Neural cell (in vitro differentiated cells): ENCODE data around the gene CCDC154. TPM values are rescaled to one million over a fixed set of nuclear protein-coding genes. Genes with fewer than 3 reads are reported as not detected.

ENCODE experiments used
- H2AFZ ChIP-seq: fragments of 200-600, 300-800 bp; sonication (generic), shearing (Covaris generic); 2 replicates; pipeline ENCODE4 v1.6.0; 2014; ENCODE audit warnings: low read depth, mild to moderate bottlenecking, antibody characterized with exemption, low read length, moderate library complexity
- H3F3A ChIP-seq: fragments of 200-600 bp; shearing (Covaris generic); 2 replicates; pipeline ENCODE4 v1.6.1; 2016; ENCODE audit warnings: mild to moderate bottlenecking, moderate library complexity, mixed read lengths, antibody characterized with exemption, low read length; ENCODE audit not compliant: insufficient read depth, poor library complexity, severe bottlenecking
- H3K27ac ChIP-seq: fragments of 200-600, 300-800 bp; sonication (generic), shearing (Covaris generic); 2 replicates; pipeline ENCODE4 v1.5.1; 2014; ENCODE audit warnings: mild to moderate bottlenecking, low read length, moderate library complexity
- H3K27me3 ChIP-seq: fragments of 300-800, 200-600 bp; sonication (generic), shearing (Covaris generic); 2 replicates; pipeline ENCODE4 v1.6.0; 2014; ENCODE audit warnings: mild to moderate bottlenecking, low read depth, low read length, moderate library complexity; ENCODE audit not compliant: insufficient read depth
- H3K36me3 ChIP-seq: fragments of 300-800, 200-600 bp; sonication (generic), shearing (Covaris generic); 2 replicates; pipeline ENCODE4 v1.5.1; 2014; ENCODE audit warnings: mild to moderate bottlenecking, antibody characterized with exemption, low read length, moderate library complexity; ENCODE audit not compliant: insufficient read depth
- H3K4me2 ChIP-seq: fragments of 300-800, 200-600 bp; sonication (generic), shearing (Covaris generic); 2 replicates; pipeline ENCODE4 v1.6.0; 2014; ENCODE audit warnings: mild to moderate bottlenecking, low read length
- H3K4me3 ChIP-seq: fragments of 300-800, 200-600 bp; sonication (generic), shearing (Covaris generic); 2 replicates; pipeline ENCODE4 v1.5.1; 2014; ENCODE audit warnings: mild to moderate bottlenecking, low read length, moderate library complexity
- H3K79me2 ChIP-seq: fragments of 200-600 bp; shearing (Covaris generic); replicated peaks from 2 replicates; pipeline ENCODE4 v1.6.0; 2014; ENCODE audit warnings: mild to moderate bottlenecking, low read length, moderate library complexity; ENCODE audit not compliant: insufficient read depth
- H3K9ac ChIP-seq: fragments of 300-800, 200-600 bp; sonication (generic), shearing (Covaris generic); 2 replicates; pipeline ENCODE4 v1.6.1; 2016; ENCODE audit warnings: mild to moderate bottlenecking, low read length, mixed read lengths
- H3K9me2 ChIP-seq: fragments of 200-600 bp; shearing (Covaris generic); 2 replicates; pipeline ENCODE4 v1.6.1; 2016; ENCODE audit warnings: mild to moderate bottlenecking, low read length, mixed read lengths; ENCODE audit not compliant: insufficient read depth
- H3K9me3 ChIP-seq: fragments of 200-600, 300-800 bp; sonication (generic), shearing (Covaris generic); 2 replicates; pipeline ENCODE4 v1.6.1; 2016; ENCODE audit warnings: mild to moderate bottlenecking, mixed run types, low read length, moderate library complexity, mixed read lengths
- H4K20me1 ChIP-seq: fragments of 200-600 bp; shearing (Covaris generic); 2 replicates; pipeline ENCODE4 v1.6.1; 2016; ENCODE audit warnings: mild to moderate bottlenecking, mixed run types; ENCODE audit not compliant: insufficient read depth
- EP300 ChIP-seq: fragments of 450-650 bp; conservative IDR thresholded peaks from 2 replicates; pipeline ENCODE4 v1.6.1; 2014; ENCODE audit warnings: antibody characterized with exemption, mild to moderate bottlenecking, moderate library complexity; ENCODE audit not compliant: poor library complexity, severe bottlenecking
- EZH2 ChIP-seq: fragments of 200-600, 300-800 bp; shearing (Covaris generic), sonication (generic); IDR thresholded peaks from 2 replicates; pipeline ENCODE4 v1.6.1; 2014; ENCODE audit warnings: antibody characterized with exemption, low read length, borderline replicate concordance, mild to moderate bottlenecking; ENCODE audit not compliant: insufficient read depth, poor library complexity, severe bottlenecking
- MXI1 ChIP-seq: fragments of 450-650 bp; conservative IDR thresholded peaks from 2 replicates; pipeline ENCODE4 v1.6.1; 2014; ENCODE audit warnings: antibody characterized with exemption, mild to moderate bottlenecking; ENCODE audit not compliant: poor library complexity, severe bottlenecking
- POLR2AphosphoS5 ChIP-seq: IDR thresholded peaks from 2 replicates; pipeline ENCODE4 v1.6.1; 2012
- RAD21 ChIP-seq: fragments of 450-650 bp; conservative IDR thresholded peaks from 2 replicates; pipeline ENCODE4 v1.6.1; 2014; ENCODE audit warnings: antibody characterized with exemption, mild to moderate bottlenecking, moderate library complexity
- SMC3 ChIP-seq: fragments of 450-650 bp; conservative IDR thresholded peaks from 2 replicates; pipeline ENCODE4 v1.6.1; 2014; ENCODE audit warnings: antibody characterized with exemption, mild to moderate bottlenecking, moderate library complexity; ENCODE audit not compliant: poor library complexity
- TAF1 ChIP-seq: IDR thresholded peaks from 2 replicates; pipeline ENCODE4 v1.6.1; 2012; ENCODE audit warnings: low read depth
- polyA plus RNA-seq: library from polyadenylated mRNA; depleted of rRNA; stranded (reverse); fragments of >200 nt; gene quantifications from 2 replicates; pipeline ENCODE4 v1.2.3, GENCODE V29; 2014
- TF ChIP-seq, protein P1 (sequence below): fragments of 450-650 bp; IDR thresholded peaks from 2 replicates; pipeline ENCODE4 v1.5.1; 2014; ENCODE audit warnings: antibody characterized with exemption, mild to moderate bottlenecking, moderate library complexity; ENCODE audit not compliant: poor library complexity, severe bottlenecking
- TF ChIP-seq, protein P2 (sequence below): IDR thresholded peaks from 2 replicates; pipeline ENCODE4 v1.6.1; 2012; ENCODE audit warnings: borderline replicate concordance

Gene CCDC154
- polyA plus RNA-seq, 1 donor from 2014 or later, result 3.3 TPM

DNA sequence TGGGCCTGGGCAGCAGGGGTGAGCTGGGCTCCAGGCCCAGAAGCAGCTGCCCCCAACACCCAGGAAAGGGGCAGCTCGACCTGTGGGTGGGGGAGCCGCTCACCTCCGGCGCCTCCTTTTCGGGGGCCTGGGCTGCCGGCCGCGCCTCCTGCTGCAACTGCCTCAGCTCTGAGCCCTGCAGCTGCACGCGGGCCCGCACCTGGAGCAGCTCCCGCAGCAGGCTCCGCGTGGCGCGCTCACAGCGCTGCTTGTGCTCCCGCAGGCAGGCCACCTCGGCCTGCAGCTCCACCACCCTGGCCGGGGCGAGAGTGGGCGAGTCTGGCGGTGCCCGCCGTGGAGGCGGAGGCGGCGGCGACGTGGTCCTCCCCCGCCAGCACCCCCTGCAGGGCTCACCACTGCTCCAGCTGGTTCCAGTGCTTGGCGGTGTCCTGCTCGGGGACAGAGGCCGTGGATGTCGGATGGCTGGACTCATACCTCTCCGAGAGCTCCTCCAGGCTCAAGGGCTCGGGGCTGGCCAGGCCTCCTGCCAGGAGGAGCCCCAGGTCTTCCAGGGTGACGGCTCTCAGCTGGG lies 868 bp downstream of the CCDC154 start:
- Histone ChIP-seq H2AFZ (no peak overlapping the region), H3K27ac (no peak overlapping the region), H4K20me1 (no peaks in the 10 kb centered on the region), H3K4me3 (no peak overlapping the region), H3K9me3 (no peaks in the 10 kb centered on the region), H3K9ac (no peak overlapping the region), H3K9me2 (no peaks in the 10 kb centered on the region), H3K79me2 (no peaks in the 10 kb centered on the region), H3K4me2 (no peak overlapping the region), H3K36me3 (no peaks in the 10 kb centered on the region), H3F3A (no peaks in the 10 kb centered on the region), H3K27me3 (no peaks in the 10 kb centered on the region)
- TF ChIP-seq, protein P1, sequence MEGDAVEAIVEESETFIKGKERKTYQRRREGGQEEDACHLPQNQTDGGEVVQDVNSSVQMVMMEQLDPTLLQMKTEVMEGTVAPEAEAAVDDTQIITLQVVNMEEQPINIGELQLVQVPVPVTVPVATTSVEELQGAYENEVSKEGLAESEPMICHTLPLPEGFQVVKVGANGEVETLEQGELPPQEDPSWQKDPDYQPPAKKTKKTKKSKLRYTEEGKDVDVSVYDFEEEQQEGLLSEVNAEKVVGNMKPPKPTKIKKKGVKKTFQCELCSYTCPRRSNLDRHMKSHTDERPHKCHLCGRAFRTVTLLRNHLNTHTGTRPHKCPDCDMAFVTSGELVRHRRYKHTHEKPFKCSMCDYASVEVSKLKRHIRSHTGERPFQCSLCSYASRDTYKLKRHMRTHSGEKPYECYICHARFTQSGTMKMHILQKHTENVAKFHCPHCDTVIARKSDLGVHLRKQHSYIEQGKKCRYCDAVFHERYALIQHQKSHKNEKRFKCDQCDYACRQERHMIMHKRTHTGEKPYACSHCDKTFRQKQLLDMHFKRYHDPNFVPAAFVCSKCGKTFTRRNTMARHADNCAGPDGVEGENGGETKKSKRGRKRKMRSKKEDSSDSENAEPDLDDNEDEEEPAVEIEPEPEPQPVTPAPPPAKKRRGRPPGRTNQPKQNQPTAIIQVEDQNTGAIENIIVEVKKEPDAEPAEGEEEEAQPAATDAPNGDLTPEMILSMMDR, result no peak

DNA sequence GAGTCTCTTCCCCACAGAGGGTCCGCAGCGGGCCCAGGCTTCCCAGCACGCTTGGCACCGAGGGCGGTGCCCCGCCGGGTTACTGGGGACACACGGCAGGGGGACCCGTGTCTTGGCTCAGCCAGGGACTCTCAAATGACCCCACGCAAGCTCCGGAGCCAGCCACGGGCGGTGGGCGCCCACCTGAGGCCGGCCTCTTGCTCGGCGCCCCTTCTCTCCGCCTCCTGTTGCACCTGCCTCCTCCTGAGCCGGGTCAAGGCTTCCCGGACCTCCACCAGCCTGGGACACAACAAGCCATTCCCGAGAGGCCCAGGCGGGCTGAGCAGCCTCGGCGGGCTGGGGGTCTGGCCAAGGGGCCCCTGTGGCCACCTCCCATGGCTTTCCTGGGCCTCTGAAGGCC lies 1.7 kb downstream of the CCDC154 start:
- Histone ChIP-seq H3K9ac (no peak overlapping the region), H3F3A (no peaks in the 10 kb centered on the region), H3K27ac (no peak overlapping the region), H3K4me2 (no peak overlapping the region), H4K20me1 (no peaks in the 10 kb centered on the region), H3K9me3 (no peaks in the 10 kb centered on the region), H3K79me2 (no peaks in the 10 kb centered on the region), H2AFZ (no peak overlapping the region), H3K36me3 (no peaks in the 10 kb centered on the region), H3K9me2 (no peaks in the 10 kb centered on the region), H3K4me3 (no peak overlapping the region), H3K27me3 (no peaks in the 10 kb centered on the region)
- TF ChIP-seq, protein P2, sequence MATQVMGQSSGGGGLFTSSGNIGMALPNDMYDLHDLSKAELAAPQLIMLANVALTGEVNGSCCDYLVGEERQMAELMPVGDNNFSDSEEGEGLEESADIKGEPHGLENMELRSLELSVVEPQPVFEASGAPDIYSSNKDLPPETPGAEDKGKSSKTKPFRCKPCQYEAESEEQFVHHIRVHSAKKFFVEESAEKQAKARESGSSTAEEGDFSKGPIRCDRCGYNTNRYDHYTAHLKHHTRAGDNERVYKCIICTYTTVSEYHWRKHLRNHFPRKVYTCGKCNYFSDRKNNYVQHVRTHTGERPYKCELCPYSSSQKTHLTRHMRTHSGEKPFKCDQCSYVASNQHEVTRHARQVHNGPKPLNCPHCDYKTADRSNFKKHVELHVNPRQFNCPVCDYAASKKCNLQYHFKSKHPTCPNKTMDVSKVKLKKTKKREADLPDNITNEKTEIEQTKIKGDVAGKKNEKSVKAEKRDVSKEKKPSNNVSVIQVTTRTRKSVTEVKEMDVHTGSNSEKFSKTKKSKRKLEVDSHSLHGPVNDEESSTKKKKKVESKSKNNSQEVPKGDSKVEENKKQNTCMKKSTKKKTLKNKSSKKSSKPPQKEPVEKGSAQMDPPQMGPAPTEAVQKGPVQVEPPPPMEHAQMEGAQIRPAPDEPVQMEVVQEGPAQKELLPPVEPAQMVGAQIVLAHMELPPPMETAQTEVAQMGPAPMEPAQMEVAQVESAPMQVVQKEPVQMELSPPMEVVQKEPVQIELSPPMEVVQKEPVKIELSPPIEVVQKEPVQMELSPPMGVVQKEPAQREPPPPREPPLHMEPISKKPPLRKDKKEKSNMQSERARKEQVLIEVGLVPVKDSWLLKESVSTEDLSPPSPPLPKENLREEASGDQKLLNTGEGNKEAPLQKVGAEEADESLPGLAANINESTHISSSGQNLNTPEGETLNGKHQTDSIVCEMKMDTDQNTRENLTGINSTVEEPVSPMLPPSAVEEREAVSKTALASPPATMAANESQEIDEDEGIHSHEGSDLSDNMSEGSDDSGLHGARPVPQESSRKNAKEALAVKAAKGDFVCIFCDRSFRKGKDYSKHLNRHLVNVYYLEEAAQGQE, result no peak
- TF ChIP-seq EZH2 (no peak), MXI1 (no peak), TAF1 (no peak), EP300 (no peak), RAD21 (no peak), POLR2AphosphoS5 (no peak), SMC3 (no peak)
- TF ChIP-seq, protein P1, result no peak
